ENCODE measurements around the gene ST3GAL3.

DNA sequence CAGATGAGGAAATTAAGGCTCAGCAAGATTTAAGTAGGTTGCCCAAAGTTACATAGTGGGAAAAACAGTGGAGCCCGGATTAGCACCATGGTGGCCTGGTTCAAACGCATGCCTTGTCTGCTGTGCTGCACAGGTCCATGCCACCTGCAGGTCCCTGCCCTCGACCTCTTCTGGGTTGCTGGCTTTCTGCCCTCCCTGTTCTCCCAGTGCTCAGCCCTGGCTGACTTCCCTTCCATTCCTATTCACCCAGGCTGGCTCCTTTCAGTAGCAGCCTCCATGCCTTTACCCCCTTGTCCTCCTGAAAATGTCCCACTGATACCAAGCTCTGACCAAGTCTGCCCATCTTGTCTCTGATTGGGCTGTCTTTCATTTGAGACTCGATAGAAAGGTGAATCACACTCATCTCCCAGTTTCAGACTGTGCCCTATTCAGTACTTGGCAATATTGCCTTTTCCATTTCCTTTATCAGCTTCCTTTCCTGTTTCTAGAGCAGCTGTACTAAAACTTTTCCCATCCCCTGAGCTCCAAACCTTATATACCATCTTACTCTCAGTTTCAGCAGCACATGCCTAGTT lies 75.8 kb downstream of the ST3GAL3 start:
- no peak for TF ChIP-seq CTCF (IDR thresholded peaks at IDR 0.05)
- no peak for TF ChIP-seq POLR2A (IDR thresholded peaks at IDR 0.05)

All from testis (tissue), 2 donors.